ENCODE results near the gene NGFR.

Gene NGFR

DNA sequence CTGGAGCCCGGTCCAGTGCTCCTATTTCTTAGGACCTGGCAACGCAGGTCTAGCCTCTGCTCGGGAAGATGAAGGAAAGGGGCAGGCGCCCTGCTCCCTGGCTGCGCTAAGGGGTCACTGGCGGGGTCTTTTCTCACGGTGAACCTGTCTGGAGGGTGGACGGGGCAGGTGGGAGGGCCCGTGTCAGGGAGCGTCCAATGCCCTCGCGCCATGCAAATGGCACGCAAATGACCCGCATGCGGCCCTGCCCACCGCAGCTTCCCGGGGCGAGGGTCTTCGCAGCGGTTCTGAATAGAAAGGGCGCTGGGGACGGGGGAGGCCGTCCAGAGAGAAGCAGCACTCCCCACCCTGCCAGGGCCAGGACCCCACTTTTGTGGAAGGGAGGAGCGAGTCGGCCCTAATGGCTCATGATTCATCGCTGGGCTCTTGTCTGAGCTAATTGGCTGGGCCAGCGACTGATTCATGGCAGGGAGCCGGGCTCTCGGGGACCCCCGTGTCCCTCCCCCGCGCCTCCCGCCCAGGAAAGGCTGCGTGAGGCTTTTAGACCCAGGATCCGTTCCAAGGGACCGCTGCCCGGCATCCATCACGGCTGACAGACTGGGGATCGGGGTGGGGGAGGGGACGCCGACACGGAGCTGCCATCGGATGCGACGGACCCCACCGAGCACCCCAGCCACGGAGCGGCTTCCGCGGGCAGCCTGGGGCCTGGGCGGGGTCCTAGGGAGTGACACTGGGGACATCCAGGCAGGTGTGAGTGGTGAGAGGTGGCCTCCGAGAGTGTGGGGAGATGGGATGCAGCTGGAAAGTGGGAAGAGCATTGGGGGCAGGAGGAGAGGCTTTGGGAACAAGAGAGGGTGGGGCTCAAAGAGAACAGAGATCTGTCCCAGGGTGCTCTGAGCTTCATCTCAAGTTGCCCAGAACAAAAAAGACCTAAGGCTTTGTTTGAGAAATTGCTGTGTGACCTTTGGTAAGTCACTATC, 25.0 kb upstream of the NGFR start:
- no peak for DNase-seq (ENCODE audit: low spot score)

DNA sequence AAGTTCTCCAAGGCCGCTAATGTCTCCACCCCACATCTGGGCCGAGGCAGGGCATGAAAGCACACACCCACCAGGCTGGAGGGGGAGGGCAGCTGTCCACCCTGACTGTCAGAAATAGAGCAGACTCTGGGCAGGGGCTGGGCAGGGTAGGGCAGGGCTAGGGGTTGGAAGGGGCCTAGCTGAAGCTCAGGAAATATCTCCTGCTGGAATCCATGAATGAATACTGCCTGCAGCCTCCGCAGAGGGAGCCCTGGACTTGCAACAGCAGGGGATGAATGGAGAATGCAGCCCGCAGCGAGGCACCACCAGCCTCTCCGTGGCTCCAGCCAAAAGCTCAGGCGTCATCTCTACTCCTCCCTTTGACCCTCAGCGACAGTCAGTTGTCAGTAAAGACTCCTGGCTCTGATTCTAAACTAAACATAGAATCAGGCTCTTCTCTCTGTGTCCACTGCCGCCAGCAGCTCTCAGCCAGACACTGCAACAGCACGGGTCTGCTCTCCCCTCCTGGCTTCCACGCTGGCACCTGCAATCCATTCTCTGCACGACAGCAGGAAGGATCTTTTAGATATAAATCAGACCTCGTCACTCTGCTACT, 23.9 kb upstream of the NGFR start:
- DNase-seq (ENCODE audit: low spot score): no peak

DNA sequence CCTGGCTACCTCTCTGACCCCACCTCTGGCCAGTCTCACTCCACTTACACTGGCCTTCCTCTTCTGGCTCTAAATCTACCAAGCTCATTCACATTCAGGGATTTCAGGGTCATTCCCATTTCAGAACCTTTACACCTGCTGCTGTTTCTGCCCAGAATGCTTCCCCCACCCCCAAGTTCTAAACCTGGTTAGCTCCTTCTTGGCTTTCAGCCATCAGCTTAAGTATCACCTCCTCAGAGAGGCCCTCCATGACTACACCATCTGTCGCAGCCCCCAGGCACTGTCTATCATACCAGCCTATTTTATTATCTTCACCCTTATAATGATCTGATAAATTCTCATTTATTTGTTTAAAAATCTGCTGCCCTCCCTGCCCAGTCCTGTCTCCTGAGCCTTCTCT, 23.3 kb upstream of the NGFR start:
- DNase-seq (ENCODE audit: low spot score): no peak

GRCh38 chr17:49472527-49472926, 22.6 kb upstream of the NGFR start:
- DNase-seq (ENCODE audit: low spot score): no peak

DNA sequence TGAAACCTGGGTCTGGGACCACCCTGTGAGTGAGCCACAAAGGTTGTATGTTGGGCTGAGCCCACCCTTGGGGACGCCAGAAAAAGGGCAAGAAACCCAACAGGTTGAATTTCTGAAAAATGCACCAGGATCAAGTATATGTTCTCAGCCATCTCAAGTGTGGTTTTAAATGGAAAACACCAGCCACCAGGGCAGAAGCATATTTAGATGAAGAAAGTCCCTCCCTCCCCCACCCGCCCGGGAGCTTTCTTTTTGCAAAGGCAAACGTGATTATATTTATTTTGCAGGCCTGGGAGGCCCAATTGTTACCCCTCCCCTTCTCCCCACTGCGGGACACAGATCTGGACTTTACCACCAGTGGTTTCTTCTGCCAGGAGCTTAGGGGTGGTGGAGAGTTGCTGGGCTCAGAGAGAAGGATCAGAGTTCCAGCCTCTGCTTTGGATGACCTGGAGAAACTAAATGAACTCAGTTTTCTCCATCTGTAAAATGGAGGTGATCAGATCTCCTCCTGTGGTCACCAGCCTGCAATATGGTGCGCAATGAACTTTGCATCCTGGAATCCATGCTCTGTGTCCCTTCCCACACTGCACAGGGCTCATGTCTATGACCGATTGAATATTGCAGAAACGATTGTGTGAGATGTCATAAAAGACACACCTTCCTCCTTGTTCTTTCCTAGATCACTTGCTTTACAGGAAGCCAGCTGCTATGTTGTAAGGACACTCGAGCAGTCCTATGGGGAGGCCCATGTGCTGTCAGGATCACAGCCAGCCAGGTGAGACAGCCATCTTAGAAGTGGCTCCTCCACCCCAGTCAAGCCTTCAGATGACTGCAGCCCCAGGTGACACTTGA, 21.0 kb upstream of the NGFR start:
- DNase-seq (ENCODE audit: low spot score): no peak

- DNase-seq (ENCODE audit: low spot score): no peak
Measured at GRCh38 chr17:49477709-49478108, 17.4 kb upstream of the NGFR start.

- DNase-seq (ENCODE audit: low spot score): no peak
Measured at GRCh38 chr17:49480836-49481615, 14.1 kb upstream of the NGFR start.

DNA sequence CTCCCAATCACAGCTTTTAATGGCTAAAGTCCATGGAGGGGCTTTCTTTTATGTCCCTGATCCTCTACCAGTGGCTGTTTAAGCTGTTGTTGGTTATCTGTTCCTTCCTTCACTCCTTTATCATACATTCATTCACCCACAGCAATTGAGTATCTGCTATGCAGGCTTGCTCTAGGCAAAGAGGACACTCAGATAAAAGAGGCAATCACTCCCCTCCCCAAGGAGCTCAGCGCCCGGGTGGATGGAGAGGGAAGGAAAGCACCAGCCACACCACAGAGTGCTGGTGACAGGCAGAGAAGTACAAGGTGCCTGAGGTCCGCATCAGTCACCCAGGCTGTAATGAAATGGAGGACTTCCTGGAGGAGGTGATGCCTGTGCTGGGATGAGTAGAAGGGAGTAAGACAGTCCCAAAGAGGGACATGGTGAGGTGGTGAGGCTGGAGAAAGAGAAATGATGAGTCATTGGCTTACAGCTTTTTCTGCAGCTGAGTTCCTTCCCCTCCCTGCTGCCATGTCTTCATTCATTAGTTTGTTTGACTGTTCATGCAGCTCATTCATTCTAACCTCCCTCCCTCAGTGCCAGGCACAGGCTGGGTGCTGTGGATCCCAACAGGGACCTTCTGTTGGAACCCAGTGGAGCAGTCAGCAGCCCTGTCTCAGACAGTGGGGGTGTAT, 12.8 kb upstream of the NGFR start:
- no peak for DNase-seq (ENCODE audit: low spot score)

DNA sequence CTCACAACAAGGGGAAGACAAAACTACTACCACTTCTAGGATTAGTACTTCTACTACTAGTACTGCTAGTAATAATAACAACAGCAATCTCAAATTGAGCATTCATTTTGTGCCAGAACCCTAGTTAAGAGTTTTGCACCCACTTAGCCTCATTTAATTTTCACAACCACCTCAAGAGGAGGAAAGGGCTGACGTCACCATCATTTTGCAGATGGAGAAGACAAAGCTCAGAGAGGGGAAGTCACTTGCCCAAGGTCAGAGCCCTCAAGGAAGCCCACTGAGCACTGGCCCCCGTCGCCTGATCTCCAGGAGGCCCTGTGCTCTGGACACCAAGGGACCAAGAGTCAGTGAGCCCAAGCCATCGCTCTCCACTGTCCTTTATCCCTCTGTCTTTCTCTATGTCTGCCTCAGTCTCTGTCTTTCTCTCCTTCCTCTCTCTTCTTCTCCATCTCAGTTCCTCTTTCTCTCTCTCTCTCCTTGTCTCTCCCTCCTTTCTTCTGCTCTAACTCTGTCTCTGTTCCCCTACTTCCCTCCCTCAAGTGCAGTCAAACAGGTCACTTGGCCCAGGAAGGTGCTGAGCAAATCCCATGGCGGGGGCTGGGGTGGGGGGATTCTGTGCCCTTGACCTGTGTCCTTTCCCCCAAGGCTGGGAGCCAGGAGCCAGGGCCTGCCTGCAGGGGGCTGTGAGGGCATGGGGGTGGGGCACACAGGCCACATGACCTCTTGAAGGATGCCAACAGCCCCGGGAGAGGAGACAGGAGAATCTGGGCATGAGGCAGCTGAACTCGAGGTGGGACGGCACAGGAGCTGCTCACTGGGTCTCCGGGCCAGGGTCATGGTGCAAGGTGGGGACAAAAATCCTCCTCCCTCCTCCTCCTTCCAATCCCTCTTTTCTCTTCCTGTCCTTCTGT, 11.2 kb upstream of the NGFR start:
- DNase-seq (ENCODE audit: low spot score): no peak

DNA sequence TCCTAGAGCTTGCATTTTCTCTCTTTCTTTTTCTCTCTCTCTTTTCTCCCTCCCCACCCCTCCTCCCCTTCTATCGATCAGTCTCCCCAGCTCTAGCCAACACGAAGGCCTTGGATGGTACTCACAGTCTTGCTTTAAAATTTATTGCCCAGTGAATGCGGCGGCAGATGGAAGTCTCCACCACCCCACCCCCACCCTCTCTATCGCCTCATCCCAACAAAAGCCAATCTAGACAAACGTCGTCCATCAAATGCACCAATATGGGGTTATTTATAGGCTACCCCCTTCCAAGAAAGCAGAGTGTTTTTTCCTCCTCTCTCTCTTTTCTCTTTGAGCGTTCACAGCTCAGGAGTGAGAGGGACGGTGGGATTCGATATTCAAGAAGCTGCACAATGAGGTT, 10.5 kb upstream of the NGFR start:
- DNase-seq (ENCODE audit: low spot score): no peak

DNA sequence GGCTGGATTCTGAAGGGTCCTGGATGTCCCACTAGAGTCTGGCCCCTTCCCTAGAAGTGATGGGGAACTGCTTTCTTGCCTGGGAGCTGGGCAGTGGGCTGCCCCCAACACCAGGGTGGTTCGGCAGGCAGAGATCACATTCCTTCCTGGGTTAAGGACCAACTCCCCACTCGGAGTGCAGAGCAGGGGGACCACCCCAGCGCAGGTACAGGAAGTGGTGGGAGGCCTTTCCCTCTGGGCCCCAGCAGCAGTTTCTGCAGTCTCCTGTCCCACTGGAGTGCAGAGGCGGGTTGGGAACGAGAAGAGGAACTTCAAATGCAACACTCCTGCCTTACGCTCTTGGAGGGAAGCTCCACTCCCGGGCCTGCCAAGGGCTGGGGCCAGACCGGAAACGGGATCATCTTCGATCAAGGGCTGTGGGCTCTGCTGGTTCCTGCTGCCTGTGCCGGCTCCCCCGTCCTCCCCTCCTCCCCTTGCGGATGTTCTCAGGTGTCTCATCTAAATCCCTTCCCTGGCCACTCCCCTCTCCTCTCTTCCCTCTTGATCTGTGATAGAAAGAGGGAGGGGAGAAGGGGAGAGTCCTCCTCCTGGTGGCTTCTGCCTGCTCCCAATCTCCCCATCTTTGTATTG, 9.0 kb upstream of the NGFR start:
- DNase-seq (ENCODE audit: low spot score): no peak

DNA sequence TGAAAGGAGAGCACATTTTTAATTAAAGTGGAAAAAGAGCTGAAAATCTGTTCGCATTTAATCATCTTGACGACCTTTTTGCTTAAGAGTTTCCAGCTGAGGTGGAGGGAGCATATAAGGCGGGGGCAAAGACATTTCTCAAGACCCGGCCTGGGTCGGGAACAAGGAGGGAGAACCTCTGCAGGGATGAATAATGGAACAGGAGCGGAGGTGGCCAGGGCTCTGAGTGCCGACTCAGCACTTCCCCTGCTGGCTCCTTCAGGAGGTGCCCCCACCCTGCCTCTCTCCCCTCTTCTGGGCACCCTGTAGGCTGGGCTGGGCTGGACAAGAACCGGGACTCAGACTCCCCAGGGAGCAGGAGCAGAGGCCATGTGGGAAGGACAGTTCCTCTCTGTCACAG, 7.9 kb upstream of the NGFR start:
- no peak for DNase-seq (ENCODE audit: low spot score)

DNA sequence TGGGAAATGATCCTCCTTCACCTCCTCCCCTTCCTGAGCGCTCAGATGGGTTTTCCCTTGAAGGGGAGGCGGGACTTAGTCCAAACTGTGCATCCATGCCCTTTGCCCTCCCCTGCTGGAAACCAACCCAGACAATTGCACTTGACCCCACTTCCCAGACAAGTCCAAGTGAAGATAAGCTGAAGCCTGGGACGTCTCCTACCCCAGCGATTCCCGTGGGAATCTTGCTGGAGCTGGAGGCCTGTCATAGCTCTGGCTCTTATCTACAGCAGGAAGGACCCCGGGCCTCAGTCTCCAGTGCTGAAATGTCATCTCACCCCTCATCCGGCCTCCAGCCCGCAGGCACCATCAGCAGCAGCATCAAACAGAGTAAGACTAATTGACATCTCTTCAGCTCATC, 6.5 kb upstream of the NGFR start:
- no peak for DNase-seq (ENCODE audit: low spot score)

DNA sequence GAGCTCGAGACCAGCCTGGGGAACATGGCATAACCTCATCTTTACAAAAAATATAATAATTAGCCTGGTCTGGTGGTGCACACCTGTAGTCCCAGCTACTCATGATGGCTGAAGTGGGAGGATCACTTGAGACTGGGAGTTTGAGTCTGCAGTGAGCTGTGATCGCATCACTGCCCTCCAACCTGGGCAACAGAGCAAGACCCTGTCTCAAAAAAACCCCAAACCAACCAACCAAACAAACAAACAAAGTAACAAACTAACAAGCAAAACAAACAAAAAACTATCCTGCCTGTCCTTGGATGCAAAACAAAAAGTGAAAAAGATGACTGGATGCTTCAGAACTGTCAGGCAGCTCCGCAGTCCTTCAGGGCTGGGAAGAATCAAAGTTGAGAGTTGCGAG, 5.7 kb upstream of the NGFR start:
- no peak for DNase-seq (ENCODE audit: low spot score)

GRCh38 chr17:49490276-49490675, 4.8 kb upstream of the NGFR start:
- DNase-seq (ENCODE audit: low spot score): no peak

DNA sequence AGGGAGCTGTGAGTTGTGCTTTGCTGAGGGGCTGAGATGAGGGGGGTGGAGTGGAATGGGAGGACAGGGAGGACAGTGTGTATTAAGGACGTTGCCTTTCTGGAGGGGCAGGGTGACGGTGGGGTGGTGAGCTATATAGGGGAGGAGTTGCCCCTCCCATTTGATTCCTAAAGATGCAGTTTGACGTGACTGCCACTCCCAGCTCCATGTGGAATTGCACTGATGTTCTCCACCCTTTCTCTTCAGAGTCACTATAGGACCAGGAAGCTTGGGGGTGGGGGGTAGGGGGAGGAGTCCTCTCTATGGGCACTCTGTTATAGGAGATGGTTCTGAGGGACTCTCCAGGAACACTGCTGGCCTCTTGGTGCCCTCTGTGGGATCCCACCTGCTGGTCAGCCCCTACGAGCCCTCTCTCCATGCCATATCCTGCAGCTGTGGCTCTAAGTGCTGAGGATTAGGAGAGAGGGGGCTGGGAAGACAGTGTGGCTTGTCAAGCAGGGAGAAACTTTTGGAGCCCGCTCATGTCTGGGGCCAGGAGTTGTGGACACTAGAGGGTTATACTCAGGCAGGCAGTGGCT, 3.8 kb upstream of the NGFR start:
- DNase-seq (ENCODE audit: low spot score): no peak

GRCh38 chr17:49494399-49494985, 601 bp upstream of the NGFR start:
- no peak for DNase-seq (ENCODE audit: low spot score)

- DNase-seq (ENCODE audit: low spot score): no peak
Measured at GRCh38 chr17:49495842-49496182, 719 bp downstream of the NGFR start.
